Measurements from ENCODE around the gene KLC3.

KLC3 gene

DNA sequence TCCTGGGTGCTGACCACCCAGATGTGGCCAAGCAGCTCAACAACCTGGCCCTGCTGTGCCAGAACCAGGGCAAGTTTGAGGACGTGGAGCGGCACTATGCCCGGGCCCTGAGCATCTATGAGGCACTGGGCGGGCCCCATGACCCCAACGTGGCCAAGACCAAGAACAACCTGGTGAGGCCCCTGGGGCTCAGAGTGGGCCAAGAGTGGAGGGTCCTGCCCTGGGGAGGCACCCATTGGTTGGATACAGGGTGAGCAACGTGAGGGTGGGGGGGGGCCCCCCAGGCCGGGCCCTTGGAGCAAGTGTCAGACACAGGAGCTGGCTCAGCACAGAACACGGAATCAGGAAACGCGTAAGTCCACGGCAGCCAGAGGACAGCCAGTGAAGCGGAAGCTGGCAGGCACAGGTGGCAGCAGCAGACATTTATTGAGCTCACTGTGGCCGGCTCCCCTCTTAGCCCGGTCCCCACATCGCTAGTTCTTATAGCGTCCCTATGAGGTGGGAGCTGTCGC is 8.9 kb downstream of the KLC3 start:
- no peak for DNase-seq

DNA sequence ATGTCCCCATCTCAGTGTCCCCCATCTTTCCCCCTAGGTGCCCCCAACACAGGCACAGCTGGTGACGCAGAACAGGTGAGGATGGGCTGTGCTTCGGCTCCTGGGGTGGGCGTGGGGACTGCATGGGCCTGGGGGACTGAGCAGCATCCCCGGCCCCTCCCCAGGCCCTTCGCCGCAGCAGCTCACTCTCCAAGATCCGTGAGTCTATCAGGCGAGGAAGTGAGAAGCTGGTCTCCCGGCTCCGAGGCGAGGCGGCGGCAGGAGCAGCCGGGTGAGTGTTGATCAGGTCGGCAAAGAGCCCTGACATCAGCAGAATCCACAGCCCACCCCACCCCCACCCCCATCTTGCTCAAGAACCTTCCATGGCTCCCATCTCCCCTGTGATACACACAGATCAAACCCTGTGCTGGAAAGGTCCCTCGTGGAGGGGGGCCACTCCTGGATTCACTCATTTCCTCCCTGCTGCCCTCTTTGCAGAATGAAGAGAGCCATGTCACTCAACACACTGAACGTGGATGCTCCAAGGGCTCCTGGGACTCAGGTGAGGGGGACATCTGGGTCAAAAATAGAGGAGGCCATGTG is 10.0 kb downstream of the KLC3 start:
- no peak for DNase-seq

DNA sequence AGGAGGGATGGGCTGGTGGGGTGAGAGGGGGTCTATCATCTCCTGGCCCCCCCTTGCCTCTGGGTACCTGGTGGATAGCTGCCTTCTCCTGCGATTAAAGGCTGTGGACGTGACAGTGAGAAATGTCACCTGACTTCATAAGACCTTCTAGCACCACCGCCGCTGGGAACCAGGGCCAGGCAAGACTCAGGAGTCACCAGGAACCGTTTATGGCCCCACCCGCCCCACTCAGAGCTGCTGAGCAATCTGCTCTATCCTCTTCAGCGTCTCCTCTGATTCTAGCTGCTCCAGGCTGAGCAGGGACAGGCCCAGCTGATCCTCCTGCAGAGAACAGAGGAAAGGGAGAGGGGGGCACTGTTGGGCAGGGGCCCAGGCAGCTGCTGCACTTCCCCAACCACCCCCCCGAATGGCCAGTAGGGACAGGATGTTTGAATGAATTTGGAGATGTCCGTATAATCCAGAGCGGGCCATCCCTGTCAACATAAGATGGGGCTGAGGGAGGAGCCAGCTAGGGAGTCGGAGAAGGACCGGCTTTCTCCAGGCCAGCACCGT is 10.9 kb downstream of the KLC3 start:
- no peak for DNase-seq

DNA sequence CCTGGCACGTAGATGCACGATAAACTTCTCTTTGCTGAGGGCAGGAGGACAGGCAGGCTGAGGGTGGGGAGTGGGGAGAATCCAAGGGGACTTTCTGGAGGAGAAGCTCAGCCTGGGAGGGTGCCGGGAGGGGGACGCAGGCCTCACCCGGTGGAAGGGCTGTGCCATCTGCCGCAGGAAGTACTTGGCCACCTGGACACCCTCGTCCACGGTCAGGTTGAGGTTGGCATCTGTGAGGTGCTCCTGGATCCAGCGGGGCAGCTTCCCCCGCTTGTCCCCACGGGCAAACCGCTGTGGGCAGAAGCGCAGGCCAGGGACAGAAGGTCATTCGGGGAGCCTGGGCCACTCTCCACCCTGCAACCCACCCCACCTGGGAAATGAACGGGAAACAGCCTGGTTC is 11.5 kb downstream of the KLC3 start:
- DNase-seq, result no peak

DNA sequence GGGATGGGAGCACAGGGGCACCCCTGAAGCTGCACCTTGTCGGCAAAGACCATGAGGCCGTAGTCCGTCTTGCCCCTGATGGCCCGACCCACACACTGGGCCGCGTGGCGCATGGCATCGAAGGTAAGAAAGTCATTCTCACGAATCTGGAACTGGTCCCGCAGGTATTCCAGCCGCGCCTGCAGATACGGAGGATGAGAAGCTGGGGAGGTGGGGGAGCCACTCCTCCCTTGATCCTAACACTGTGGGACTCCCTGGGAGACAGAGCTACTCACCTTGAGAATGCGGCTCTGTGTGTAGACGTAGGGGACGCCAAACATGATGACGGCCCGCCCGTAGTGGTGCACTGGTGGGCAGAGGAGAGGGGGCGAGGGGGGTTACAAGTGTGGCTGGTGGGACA is 11.9 kb downstream of the KLC3 start:
- no peak for DNase-seq

DNA sequence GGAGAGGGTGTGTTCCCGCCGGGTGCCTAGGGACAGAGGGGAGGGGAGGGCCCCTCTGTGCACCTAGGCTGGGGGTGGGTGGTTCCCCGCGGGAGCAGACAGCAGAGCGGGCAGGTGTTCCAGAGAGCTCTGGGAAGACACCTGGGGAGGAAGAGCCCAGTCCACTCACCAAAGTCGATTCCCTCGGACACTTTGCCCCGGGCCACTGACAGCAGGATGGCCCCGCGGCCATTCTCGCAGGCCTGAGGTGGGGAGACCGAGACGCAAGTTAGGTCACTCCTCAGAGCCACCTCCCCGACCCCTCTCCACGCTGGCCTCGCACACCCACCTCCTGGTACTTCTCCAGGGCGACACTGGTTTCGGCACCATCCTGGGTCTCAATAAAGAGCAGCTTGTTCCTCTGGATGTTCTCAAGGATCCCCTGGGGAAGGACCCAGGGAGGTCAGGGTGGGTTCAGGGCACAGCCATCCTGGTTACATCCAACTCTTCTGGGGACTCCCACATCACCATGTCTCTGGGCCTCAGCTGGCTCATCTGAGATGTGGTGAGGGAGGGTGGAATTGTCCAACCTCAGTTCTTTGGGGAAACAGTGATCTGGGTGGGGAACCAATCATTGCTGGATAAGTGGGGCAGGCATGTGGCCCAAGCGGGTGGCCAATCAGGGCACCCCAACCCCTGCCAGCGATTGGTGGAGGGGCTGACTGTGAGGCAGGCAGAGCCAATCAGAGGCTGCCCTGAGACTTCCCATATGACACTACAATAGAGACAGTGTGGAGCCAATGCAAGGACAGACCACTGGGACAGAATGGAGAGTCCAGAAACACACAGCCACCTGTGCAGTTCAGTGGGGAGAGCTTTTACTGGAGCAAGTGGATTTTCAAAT is 12.6 kb downstream of the KLC3 start:
- DNase-seq, result no peak

DNA sequence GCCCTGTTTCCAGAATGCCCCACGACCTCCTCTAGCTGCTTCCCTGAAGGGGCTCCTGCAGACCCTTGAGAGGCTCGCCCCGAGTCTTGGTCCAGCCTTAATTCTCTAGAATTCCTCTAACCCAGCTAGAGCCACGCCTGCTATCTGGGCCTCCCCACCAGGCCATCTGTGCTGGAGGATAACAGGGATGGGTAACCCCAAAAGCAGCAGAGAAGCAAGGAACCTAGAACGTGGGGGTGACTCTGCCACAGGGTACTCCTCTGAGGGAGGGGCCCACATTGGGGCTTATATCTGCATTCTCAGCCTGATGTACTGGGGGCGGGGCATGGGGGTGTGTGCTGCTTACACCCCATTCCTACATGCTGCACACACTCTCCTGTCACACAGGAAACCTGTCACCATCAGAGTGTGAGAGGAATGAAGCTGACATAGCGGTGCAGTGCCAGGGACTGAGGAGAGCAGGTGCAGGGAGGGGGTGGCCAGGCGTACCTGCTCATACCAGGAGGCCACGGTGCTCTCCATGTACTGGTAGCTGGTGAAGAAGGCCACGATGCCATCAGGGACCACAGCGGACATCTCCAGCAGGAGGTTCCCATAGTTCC is 13.8 kb downstream of the KLC3 start:
- no peak for DNase-seq

DNA sequence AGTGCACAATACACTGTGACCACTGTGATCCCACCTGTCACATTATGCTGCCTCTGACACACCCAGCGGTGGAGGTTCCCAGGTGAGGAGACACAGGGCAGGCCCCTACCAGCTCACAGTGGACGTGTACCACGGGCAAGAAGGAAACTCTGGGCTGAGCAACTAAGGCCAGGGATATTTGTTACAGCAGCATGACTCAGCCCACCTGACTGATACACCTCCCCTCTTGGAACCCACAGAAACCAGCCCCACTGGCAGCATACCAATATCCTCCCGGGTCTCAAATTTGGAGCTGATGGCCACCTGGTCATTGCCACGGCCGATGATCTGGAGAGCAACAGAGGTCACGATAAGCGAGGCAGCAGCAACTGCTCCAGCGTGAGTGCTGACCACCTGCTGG is 14.9 kb downstream of the KLC3 start:
- DNase-seq, result no peak

DNA sequence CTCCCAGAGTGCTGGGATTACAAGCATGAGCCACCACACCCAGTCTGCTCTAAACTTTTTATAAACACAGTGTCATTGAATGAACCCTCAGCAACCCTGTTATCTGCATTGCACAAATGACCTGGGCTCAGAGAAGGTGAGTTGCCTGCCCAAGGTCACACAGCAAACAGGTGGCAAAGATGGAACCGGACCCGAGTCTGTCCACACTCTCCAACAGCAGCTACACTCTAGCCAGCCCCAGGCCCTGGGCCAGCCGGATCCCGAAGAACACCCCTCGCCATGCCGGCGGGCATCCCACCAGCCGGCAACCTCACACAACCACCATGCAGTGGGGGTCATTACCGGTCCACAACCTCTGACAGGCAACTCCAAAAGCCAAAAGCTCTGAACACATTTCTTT is 15.4 kb downstream of the KLC3 start:
- DNase-seq, result no peak

DNA sequence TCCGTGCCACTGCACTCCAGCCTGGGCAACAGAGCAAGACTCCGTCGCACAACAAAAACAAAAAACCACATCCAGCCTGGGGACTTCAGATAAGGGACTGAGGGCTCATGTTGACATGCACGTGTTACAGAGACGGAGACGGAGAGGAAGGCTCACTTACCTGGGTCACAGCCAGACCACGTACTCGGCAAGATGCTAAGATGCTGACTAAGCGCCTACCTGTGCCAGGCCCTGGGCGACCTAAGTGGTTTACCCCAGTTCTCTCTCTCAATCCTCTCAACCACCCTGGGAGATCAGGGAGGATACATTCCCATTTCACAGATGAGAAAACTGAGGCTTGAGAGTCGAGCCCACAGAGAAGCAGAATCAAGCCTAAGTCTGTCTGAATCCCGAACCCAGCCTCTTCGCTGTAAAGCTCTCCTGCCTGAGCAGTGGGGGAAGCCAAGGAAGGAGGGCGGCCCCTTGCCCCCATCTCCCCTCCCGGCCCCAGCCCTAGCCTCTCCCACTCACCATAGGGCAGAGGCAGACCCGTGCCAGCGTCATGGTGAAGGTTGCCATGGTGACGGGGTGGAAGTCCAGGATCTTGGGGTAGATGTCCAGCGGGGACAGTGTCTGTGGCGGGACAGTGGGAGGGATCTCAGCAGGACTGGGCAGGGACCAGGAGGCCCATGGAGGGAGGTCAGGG is 16.4 kb downstream of the KLC3 start:
- no peak for DNase-seq

DNA sequence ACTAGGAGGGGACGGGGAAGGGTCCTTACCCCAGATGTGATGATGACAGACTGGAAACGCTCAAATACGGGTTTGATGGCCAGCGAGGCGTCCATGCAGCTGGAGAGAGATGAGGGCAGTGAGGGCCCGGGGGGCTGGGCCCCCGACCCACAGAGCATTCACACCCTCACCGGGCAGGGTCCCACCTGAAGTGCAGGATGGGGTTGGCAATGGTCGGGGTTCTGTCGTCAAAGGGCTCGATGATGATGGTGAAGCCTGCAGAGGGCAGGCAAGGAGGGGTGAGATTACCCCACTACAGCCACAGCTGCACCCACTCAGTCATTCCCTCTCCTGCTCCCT is 16.9 kb downstream of the KLC3 start:
- no peak for DNase-seq

DNA sequence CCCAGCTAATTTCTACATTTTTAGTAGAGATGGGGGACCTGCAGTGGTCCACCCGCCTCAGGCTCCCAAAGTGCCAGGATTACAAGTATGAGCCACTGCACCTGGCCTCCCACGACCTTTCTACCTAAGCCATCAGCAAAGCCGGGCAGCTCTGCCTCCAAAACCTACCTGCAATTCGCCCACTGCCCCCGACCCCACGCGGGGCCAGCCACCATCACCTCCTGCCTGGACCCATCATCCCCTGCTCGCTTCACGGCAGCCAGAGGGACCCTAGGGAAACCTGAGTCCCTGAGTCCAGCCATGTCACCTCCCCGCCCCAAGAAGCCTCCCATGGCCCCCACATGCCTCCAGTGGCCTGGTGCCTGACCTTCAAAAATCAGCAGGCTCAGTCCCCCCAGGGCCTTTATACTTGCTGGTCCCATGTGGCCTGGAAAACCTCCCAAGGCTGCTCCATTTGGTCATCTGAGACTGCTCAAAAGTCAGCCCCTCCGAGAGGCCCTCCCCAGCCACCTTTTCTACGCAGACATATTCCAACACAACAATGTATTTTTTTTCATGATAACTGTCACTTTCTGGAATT is 17.8 kb downstream of the KLC3 start:
- no peak for DNase-seq

DNA sequence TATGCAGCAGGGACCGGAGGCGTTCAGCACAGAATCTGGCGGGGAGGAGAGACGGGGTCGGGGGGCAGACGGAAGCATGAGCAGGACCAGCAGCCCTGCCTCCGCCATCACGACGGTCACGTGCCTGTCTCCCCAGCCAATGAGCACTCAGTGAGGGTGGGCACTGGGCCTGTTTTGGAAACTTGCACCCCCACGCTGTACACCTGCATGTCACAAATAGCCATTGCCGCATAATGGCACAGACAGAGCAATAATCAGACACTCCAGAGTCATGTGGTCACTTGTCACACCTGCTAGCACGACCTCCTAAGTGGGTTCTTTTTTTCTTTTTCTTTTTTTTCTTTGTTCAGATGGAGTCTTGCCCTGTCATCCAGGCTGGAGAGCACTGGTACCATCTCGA is 21.1 kb downstream of the KLC3 start:
- DNase-seq, result no peak

DNA sequence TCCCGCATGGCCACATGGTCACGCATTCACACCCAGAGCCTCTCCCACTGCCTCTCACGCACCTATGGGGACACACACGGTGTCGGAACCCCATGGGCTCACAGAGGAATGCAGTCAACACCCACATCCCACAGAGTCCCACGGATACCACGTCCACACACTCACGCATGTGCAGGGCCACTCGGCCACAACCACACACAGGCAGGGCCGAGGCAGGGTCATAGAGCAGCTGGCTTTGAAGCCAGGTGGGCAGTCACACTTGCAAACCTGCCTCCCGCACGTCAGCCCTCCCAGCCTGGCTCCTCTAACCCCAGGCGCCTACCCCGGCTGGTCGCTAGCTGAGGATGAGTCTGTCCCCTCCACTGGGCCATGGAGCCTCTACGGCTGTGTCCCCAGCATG is 21.7 kb downstream of the KLC3 start:
- DNase-seq, result no peak

DNA sequence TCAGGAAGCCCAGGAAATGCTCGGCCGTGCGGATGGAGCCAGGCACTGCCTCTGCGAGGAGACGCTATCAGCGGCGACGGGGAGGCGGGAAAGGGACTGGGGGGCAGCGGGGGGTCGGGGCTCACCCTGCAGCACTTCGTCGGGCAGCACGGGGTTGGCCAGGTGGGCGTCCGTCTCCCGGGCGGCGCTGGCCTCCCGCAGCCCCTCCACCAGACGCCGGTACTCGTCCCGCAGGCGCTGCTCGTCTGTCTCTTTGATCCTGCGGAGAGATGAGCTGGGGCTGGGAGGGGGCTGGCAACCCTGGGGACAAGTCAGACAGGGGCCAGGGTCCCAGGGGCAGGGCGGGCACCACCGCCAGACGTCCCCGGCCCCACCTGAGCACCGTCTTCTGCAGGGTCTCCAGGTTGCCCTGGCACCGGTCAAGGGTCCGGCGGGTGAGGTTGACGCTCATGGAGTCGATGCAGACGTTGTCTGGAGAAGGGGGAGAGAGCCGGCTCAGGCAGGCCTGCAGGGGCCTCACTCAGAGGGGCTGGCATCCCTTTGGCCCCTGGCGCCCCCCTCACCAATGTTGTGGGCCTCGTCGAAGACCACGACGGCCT is 23.4 kb downstream of the KLC3 start:
- no peak for DNase-seq

DNA sequence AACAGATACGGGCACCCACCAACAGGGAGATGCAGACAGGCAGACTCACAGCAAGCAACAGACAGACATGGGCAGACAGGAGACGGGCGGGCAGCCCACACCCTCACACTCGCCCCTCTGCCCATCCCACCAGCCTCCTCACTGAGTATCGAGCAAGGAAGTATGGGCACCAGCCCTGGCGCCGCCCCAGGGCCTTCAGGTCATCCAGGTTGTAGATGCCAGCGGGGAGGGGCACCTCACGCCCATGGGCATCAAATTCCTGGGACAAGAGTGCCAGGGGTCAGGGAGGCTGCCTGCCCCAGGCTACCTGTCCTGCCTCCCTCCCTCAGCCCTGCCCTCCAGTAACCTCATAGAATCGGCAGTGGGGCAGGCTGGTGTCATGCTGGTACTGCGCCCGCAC is 24.1 kb downstream of the KLC3 start:
- DNase-seq, result no peak

DNA sequence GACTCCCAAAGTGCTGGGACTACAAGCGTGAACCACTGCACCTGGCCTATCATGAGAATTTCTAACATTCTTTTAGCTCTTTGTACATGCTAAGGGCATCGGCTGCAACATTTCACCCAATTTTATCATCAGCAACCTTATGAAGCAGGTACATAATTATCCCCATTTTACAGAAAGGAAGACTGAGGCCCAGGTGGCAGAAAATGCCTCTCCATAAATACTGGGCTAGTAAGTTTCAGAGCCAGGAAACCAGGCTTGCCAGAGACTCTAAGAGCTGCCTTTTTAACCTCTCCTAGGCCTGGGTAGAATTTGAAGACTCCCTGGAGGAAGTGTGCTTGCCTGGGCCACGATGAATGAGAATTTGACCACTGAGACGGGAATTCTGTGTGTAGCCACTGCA is 27.6 kb downstream of the KLC3 start:
- no peak for DNase-seq

DNA sequence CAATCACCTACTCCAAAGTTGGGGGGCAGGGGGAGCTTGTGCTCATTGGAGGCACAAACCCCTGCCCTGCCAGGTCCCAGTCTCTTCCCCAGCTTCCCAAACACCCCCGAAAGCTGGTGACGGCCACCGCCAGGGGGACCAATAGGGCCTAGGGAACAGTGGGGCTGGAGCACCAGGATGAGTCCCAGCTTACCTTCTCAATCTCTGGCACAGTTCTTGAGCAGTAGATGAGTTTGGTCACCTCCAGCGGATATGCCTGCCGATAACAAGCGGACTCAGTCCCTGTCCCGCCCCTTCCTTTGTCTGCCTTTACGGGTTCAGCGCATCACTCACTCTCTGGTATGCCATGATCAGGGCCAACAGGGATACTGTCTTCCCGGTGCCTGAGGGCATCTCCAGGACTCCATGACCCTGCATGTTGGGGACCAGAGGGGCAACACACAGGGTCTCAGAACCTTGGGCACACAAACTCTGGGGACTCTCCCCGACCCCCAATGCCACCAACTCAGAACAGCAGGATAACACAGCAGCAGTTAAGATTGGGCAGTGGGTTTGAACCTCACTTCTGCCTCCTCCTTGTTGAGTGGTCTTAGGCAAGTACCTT is 28.3 kb downstream of the KLC3 start:
- DNase-seq, result no peak

DNA sequence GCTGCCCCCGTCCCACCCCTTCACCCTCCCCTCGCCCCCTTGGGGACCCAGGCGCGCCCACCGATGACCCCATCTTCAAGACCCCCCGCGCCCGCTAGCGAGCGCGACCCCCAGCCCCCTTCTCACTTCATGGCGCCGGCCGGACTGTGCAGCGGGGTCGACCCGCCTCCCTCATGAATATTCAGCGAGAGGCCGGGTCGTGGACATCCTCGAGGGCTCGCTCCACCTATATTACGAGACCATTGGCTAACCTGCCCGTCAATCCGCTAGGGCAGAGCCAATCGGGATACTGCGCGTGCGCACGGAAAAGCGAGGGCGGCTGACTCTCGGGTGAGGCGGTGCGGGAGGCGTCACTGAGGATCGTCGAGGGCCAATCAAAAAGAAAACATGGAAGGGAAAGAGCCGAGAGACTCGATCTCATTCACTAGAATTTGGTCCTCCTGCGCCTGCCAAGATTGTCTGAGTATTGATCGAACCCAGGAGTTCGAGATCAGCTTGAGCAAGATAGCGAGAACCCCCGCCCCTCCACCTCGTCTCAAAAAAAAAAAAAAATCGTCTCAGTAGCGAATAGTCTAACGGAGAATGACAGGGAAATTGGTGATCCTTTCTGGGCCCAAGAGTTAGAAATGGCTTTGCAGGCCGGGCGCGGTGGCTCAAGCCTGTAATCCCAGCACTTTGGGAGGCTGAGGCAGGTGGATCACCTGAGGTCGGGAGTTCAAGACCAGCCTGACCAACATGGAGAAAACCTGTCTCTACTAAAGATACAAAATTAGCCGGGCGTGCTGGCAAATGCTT is 30.1 kb downstream of the KLC3 start, which contains the start of gene ERCC2:
TSS of gene ERCC2 (minus strand) at position 164 of the 795 bp plus-strand sequence. CDS start at position 131, 33 bp downstream.
- DNase-seq, result peak; percentile 96

DNA sequence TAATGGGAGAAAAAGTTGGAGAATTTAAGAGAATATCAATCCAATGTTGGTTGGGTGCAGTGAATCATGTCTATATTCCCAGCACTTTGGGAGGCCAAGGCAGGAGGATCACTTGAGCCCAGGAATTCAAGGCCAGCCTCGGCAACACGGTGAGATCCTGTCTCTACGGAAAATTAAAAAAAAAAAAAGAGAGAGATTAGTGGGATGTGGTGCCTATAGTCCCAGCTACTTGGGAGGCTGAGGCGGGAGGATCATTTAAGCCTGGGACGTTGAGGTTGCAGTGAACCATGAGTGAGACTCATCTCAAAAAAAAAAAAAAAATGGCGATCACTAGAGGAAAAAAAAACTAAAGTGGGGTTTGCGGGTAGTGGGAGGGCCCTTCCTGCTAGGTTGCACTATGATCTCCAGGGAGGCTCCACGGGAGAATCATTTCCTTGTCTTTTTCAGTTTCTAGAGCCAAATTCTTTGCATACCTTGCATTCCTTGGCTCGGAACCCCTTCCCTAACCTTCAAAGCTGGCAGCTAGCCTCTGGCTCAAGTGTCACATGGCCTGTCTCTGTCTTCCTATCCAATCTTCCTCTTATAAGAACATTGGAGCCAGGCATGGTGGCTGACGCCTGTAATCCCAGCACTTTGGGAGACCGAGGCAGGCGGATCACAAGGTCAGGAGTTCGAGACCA is 35.6 kb downstream of the KLC3 start:
- DNase-seq, result no peak

DNA sequence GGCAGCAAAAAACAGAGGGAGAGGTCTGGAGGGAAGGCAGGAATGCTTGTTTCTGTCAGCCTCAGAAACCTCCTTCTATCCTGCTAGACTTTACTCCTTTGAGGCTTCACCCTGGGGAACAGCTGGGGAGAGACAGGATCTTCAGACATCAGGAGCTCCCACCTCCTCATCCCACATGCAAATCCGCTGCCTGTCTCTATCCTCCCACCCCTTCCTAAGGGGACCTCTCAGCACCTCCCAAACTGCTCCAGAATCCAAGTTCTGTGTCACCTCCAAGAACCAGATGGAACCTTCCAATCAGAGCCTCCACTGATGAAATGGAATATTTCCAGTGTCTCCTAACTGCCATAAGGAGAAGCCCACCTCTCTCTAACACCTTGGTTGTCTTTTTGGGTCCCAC is 39.6 kb downstream of the KLC3 start:
- DNase-seq, result no peak
